Measurements from ENCODE around the gene HBS1L. TPM values are rescaled to one million over a fixed set of nuclear protein-coding genes. Genes with fewer than 3 reads are reported as not detected.

HBS1L gene
- total RNA-seq, 2 experiments from 2014 or later, result 82.9 to 93.1 TPM

- intact Hi-C loops (cut with micrococcal nuclease; ENCODE audit: unreplicated experiment), result no loop called here
- no peak for DNase-seq (ENCODE audit: low spot score)
- Histone ChIP-seq H3K4me2 (ENCODE audit: low read length) (no peak overlapping the region), H4K20me1 (ENCODE audit: insufficient read depth, low read length) (peaks cover 21% of the 10 kb centered on the region), H3K4me3 (ENCODE audit: low read depth, low read length, poor library complexity, severe bottlenecking) (no peak overlapping the region), H3K9me3 (ENCODE audit: low read length) (no peaks in the 10 kb centered on the region), H2AFZ (ENCODE audit: low read length) (no peak overlapping the region), H3K36me3 (ENCODE audit: insufficient read depth, low read length) (peaks cover 81% of the 10 kb centered on the region), H3K27ac (ENCODE audit: low read depth, low read length, poor library complexity, severe bottlenecking) (no peak overlapping the region), H3K9me2 (ENCODE audit: insufficient read depth, low read length) (no peaks in the 10 kb centered on the region), H3K4me1 (ENCODE audit: insufficient read depth, low read length, poor library complexity, severe bottlenecking) (peaks cover 22% of the 10 kb centered on the region), H3K79me2 (ENCODE audit: insufficient read depth, low read depth, low read length) (peaks cover 93% of the 10 kb centered on the region)
- CTCF ChIA-PET (ENCODE audit: unreplicated experiment), result no interaction called here
- POLR2A ChIA-PET, result interaction anchor here (0.5 to 2.1 kb wide), 7 partner anchors 8 to 1980 kb away, joined by 3 to 11 read pairs (median 4); partner anchors contain the start of gene HBS1L
- BruUV-seq (replicated peaks), result no TSS peak
- TF ChIP-seq EZH2phosphoT487 (IDR thresholded peaks at IDR 0.05; ENCODE audit: borderline replicate concordance, low read depth, low read length), result no peak
- TF ChIP-seq, protein P1, sequence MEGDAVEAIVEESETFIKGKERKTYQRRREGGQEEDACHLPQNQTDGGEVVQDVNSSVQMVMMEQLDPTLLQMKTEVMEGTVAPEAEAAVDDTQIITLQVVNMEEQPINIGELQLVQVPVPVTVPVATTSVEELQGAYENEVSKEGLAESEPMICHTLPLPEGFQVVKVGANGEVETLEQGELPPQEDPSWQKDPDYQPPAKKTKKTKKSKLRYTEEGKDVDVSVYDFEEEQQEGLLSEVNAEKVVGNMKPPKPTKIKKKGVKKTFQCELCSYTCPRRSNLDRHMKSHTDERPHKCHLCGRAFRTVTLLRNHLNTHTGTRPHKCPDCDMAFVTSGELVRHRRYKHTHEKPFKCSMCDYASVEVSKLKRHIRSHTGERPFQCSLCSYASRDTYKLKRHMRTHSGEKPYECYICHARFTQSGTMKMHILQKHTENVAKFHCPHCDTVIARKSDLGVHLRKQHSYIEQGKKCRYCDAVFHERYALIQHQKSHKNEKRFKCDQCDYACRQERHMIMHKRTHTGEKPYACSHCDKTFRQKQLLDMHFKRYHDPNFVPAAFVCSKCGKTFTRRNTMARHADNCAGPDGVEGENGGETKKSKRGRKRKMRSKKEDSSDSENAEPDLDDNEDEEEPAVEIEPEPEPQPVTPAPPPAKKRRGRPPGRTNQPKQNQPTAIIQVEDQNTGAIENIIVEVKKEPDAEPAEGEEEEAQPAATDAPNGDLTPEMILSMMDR (conservative IDR thresholded peaks at IDR 0.05; ENCODE audit: low read length), result no peak
Observed at GRCh38 chr6:135046912-135047311, 7.7 kb downstream of the HBS1L start.

DNA sequence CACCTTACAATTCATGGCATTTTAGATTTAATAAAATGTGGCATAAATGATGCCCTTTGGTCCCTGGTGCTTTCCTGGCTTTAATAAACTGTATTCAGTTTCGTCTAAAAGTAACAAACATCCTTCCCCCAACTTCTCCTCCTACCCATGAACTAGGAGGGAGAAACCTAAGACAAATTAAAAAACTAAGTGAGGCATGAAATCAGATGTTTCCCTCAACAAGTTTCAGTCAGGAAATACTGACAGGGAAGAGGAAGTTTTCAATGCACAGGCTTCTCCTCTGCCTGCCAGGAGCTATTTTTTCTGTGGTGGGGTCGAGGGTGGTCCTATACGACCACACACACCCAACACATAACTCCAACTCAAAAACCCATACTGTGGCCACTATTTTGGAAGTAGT is 10.0 kb downstream of the HBS1L start:
- no TSS peak for BruUV-seq (replicated peaks)
- CTCF ChIA-PET (ENCODE audit: unreplicated experiment), result interaction anchor here (0.5 kb wide), 1 partner anchor 45 kb away, joined by 3 read pairs; no protein-coding TSS in a partner anchor

DNA sequence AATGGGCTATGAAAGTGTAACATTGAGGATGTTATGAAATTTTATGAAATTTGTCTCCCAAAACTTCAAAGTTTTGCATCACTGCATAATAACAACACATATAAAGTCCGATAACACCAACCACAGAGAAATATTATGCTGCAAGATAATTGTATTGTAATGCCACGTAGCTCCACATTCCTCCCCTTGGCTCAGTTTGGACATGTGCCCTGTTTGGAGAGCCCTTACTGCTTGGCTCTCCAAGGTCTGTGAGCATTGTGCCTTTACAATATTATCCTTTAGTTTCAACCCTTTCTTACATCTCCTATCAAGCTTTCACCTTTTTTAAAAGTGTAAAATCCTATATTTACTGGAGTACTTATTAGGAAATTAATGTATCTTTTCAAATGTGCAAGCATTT is 10.8 kb downstream of the HBS1L start:
- Histone ChIP-seq H2AFZ (ENCODE audit: low read length) (no peak overlapping the region), H3K4me3 (ENCODE audit: low read depth, low read length, poor library complexity, severe bottlenecking) (no peak overlapping the region), H3K4me1 (ENCODE audit: insufficient read depth, low read length, poor library complexity, severe bottlenecking) (peaks cover 22% of the 10 kb centered on the region), H3K9me3 (ENCODE audit: low read length) (no peaks in the 10 kb centered on the region), H4K20me1 (ENCODE audit: insufficient read depth, low read length) (peaks cover 21% of the 10 kb centered on the region), H3K79me2 (ENCODE audit: insufficient read depth, low read depth, low read length) (peaks cover 94% of the 10 kb centered on the region), H3K27ac (ENCODE audit: low read depth, low read length, poor library complexity, severe bottlenecking) (no peak overlapping the region), H3K9me2 (ENCODE audit: insufficient read depth, low read length) (no peaks in the 10 kb centered on the region), H3K36me3 (ENCODE audit: insufficient read depth, low read length) (peaks cover 79% of the 10 kb centered on the region), H3K4me2 (ENCODE audit: low read length) (peak overlapping the region; percentile 64; the same call in 1 of the 2 replicates)
- no peak for DNase-seq (ENCODE audit: low spot score)
- ChIA-PET CTCF (ENCODE audit: unreplicated experiment) (no interaction called here), POLR2A (interaction anchor here (0.6 to 2.9 kb wide), 13 partner anchors 8 to 354 kb away, joined by 3 to 23 read pairs (median 3); partner anchors contain the start of gene HBS1L)
- TF ChIP-seq EZH2phosphoT487 (IDR thresholded peaks at IDR 0.05; ENCODE audit: borderline replicate concordance, low read depth, low read length), result no peak
- TF ChIP-seq, protein P1 (conservative IDR thresholded peaks at IDR 0.05; ENCODE audit: low read length), result no peak
- intact Hi-C loops (cut with micrococcal nuclease; ENCODE audit: unreplicated experiment), result no loop called here
- no TSS peak for BruUV-seq (replicated peaks)

More for the DNA sequence above, 10.0 kb downstream of the HBS1L start:
- H3K4me3 ChIP-seq (ENCODE audit: low read depth, low read length, poor library complexity, severe bottlenecking), result peak overlapping the region; percentile 40
- no peaks in the 10 kb centered on the region for H3K9me3 ChIP-seq (ENCODE audit: low read length)
- peak overlapping the region; percentile 22 for H3K27ac ChIP-seq (ENCODE audit: low read depth, low read length, poor library complexity, severe bottlenecking)
- peaks cover 21% of the 10 kb centered on the region for H4K20me1 ChIP-seq (ENCODE audit: insufficient read depth, low read length)
- no peaks in the 10 kb centered on the region for H3K9me2 ChIP-seq (ENCODE audit: insufficient read depth, low read length)
- intact Hi-C loops (cut with micrococcal nuclease; ENCODE audit: unreplicated experiment), result no loop called here
- H3K36me3 ChIP-seq (ENCODE audit: insufficient read depth, low read length), result peaks cover 78% of the 10 kb centered on the region
- peak overlapping the region; percentile 64 for H3K4me2 ChIP-seq (ENCODE audit: low read length)
- DNase-seq (ENCODE audit: low spot score), result peak; percentile 26
- peaks cover 22% of the 10 kb centered on the region for H3K4me1 ChIP-seq (ENCODE audit: insufficient read depth, low read length, poor library complexity, severe bottlenecking)
- TF ChIP-seq, protein P1 (conservative IDR thresholded peaks at IDR 0.05; ENCODE audit: low read length), result no peak
- TF ChIP-seq EZH2phosphoT487 (IDR thresholded peaks at IDR 0.05; ENCODE audit: borderline replicate concordance, low read depth, low read length), result no peak
- no peak overlapping the region for H2AFZ ChIP-seq (ENCODE audit: low read length)
- peaks cover 93% of the 10 kb centered on the region for H3K79me2 ChIP-seq (ENCODE audit: insufficient read depth, low read depth, low read length)
- POLR2A ChIA-PET, result interaction anchor here (0.7 to 2.9 kb wide), 3 partner anchors 11 to 1043 kb away, joined by 3 to 23 read pairs (median 3); partner anchors contain the start of gene HBS1L
